GM12878 (cell line): ENCODE data around the gene PTCD2. TPM values are rescaled to one million over a fixed set of nuclear protein-coding genes. Genes with fewer than 3 reads are reported as not detected.

Experiments used
- ATAC-seq: fragments of 200-7000 bp; cut with Tn5 transposase; 3 replicates; pipeline ENCODE4 v1.9.1; 2020; ENCODE audit warnings: mild to moderate bottlenecking, moderate library complexity
- BruUV-seq: library from RNA; stranded (reverse); fragments of 400-500 nt; replicated peaks from 2 replicates; lab custom pipeline; 2021; lab: Mats Ljungman, UMichigan
- CTCF ChIA-PET: fragments of 300-600 bp; sonication (Branson Sonifier 250); formaldehyde crosslinking; extraction: SDS; loops from one replicate; lab custom pipeline; 2021; ENCODE audit warnings: inconsistent platforms; lab: Yijun Ruan, JAX
- POLR2A ChIA-PET: fragments of 350-600 bp; formaldehyde crosslinking; extraction: SDS; loops from one replicate; lab custom pipeline; 2021; ENCODE audit warnings: inconsistent platforms; lab: Charles Lee
- RAD21 ChIA-PET: fragments of 300-600 bp; sonication (Branson Sonifier 250); formaldehyde crosslinking; loops from one replicate; lab custom pipeline; 2023; ENCODE audit warnings: antibody characterized with exemption; ENCODE audit not compliant: unreplicated experiment; lab: Charles Lee
- SMC1A ChIA-PET: fragments of 300-600 bp; sonication (Branson Sonifier 250); formaldehyde crosslinking; loops from one replicate; lab custom pipeline; 2023; ENCODE audit not compliant: unreplicated experiment, uncharacterized antibody; lab: Charles Lee
- DNase-seq: peaks from one replicate; pipeline ENCODE4 v3.0.0-alpha.2; 2011; ENCODE audit warnings: low read depth, low spot score
- FAIRE-seq: peaks from 3 replicates; lab custom pipeline; 2011; peaks lifted over from hg19 to GRCh38; lab: Jason Lieb, UNC
- H2AFZ ChIP-seq: 2 replicates; pipeline ENCODE4 v1.6.0; 2011; ENCODE audit warnings: low read depth, low read length, control low read depth; ENCODE audit not compliant: control insufficient read depth
- H3K27ac ChIP-seq: 2 replicates; pipeline ENCODE4 v1.5.1; 2011; ENCODE audit warnings: control low read depth; ENCODE audit not compliant: control insufficient read depth, insufficient read depth
- H3K27me3 ChIP-seq, 2 experiments: replicated peaks in 1 of 2; 2 replicates each; pipeline versions ENCODE4 v1.6.0 to v1.6.1; 2011; ENCODE audit warnings: low read length in 1 of 2; ENCODE audit not compliant: control insufficient read depth in 2 of 2, insufficient read depth in 2 of 2
- H3K36me3 ChIP-seq, 2 experiments: 2 replicates each; pipeline ENCODE4 v1.5.1; 2011; ENCODE audit warnings: low read length in 1 of 2; ENCODE audit not compliant: control insufficient read depth in 2 of 2, insufficient read depth in 2 of 2
- H3K4me1 ChIP-seq: 2 replicates; pipeline ENCODE4 v1.6.1; 2011; ENCODE audit warnings: mild to moderate bottlenecking, low read length, moderate library complexity, mixed read lengths; ENCODE audit not compliant: control insufficient read depth, insufficient read depth
- H3K4me2 ChIP-seq: 2 replicates; pipeline ENCODE4 v1.6.0; 2011; ENCODE audit warnings: control low read depth; ENCODE audit not compliant: control insufficient read depth, insufficient read depth
- H3K4me3 ChIP-seq: fragments of 200-600 bp; sonication (generic); 2 replicates; pipeline ENCODE4 v1.5.1; 2016
- H3K79me2 ChIP-seq: 2 replicates; pipeline ENCODE4 v1.6.0; 2011; ENCODE audit warnings: low read length; ENCODE audit not compliant: control insufficient read depth, insufficient read depth
- H3K9ac ChIP-seq: 2 replicates; pipeline ENCODE4 v1.8.0; 2011; ENCODE audit warnings: low read length, control low read depth, mixed read lengths; ENCODE audit not compliant: control insufficient read depth, insufficient read depth
- H3K9me3 ChIP-seq: replicated peaks from 3 replicates; pipeline ENCODE4 v1.5.1; 2011; ENCODE audit warnings: mild to moderate bottlenecking, low read length; ENCODE audit not compliant: control insufficient read depth, insufficient read depth
- H4K20me1 ChIP-seq: 2 replicates; pipeline ENCODE4 v1.6.0; 2011; ENCODE audit not compliant: control insufficient read depth, insufficient read depth
- EP300 ChIP-seq, 2 experiments: fragments of 150-350 bp in 1 of 2; IDR thresholded peaks; 2 replicates each; pipeline ENCODE4 v1.6.1; 2011 to 2012; ENCODE audit warnings: low read depth in 2 of 2, low read length in 2 of 2, borderline replicate concordance in 1 of 2, improper control_type of control experiment in 1 of 2, inconsistent platforms in 1 of 2; ENCODE audit not compliant: control insufficient read depth in 1 of 2
- MTA3 ChIP-seq: IDR thresholded peaks from 2 replicates; pipeline ENCODE4 v1.6.1; 2012; ENCODE audit warnings: low read length, inconsistent platforms, borderline replicate concordance
- SIN3A ChIP-seq: IDR thresholded peaks from 2 replicates; pipeline ENCODE4 v1.6.1; 2012; ENCODE audit warnings: low read depth, low read length, improper control_type of control experiment
- WGBS: methylation state at CpG from one replicate; pipeline ENCODE4 v1.1.6; 2016; ENCODE audit warnings: low lambda C conversion rate; ENCODE audit not compliant: insufficient replicate concordance, insufficient coverage; ENCODE audit errors: missing lambda C conversion rate; 5-methylcytosine and 5-hydroxymethylcytosine counted together
- in situ Hi-C: fragments of 300-500 bp; cut with MboI; formaldehyde crosslinking; loops from 9 replicates; pipeline ENCODE4 v1.14.3; 2018; ENCODE audit warnings: mixed read lengths
- intact Hi-C: fragments of 100-400 bp; cut with micrococcal nuclease; formaldehyde crosslinking; loops from one replicate; pipeline ENCODE4 v1.14.2; 2022; ENCODE audit not compliant: unreplicated experiment
- polyA plus RNA-seq, 11 experiments: library from polyadenylated mRNA; depleted of rRNA in 4 of 11; unstranded in 6 of 11; stranded (reverse) in 5 of 11; fragments of >200 nt; fragmentation: Nextera tagmentation in 4 of 11; fragmentation: Illumina TruSeq in 1 of 11; extraction: Ambion mirVana in 4 of 11; extraction: Trizol in 1 of 11; gene quantifications; 1 replicate in 1 of 11; 2 replicates in 10 of 11; pipeline versions ENCODE4 v1.2.1 to v1.2.3, GENCODE V29; 2011 to 2016; ENCODE audit warnings: inconsistent platforms in 2 of 11, missing spikeins in 2 of 11, low read depth in 1 of 11
- total RNA-seq, 4 experiments: library from RNA; depleted of rRNA in 3 of 4; stranded (reverse); fragments of >200 nt in 3 of 4; fragmentation: Illumina TruSeq in 1 of 4; extraction: Trizol in 1 of 4; gene quantifications; 2 replicates each; pipeline versions ENCODE4 v1.2.1 to v1.2.3, GENCODE V29; 2013 to 2021

The PTCD2 gene
- total and polyA plus RNA-seq, 10 of the 15 experiments (the other 5 are each of a cell fraction or from before 2014, with no cell fraction given), result 8.7 to 15.0 (median 11.9) TPM

GRCh38 chr5:72307573-72307967 lies 12.6 kb upstream of the PTCD2 start:
- Histone ChIP-seq H3K9ac (peak overlapping the region; percentile 90), H2AFZ (peak overlapping the region; percentile 73; the same call in 1 of the 2 replicates), H3K79me2 (peaks cover 46% of the 10 kb centered on the region), H3K27me3 (no peaks in the 10 kb centered on the region), H3K4me3 (peak overlapping the region; percentile 79), H3K4me2 (peak overlapping the region; percentile 72), H3K4me1 (peaks cover 28% of the 10 kb centered on the region), H3K27ac (peak overlapping the region; percentile 97), H3K36me3 (peaks cover 1 to 12% of the 10 kb centered on the region in 2 experiments; a peak in 2 of 4 replicates)
- ChIA-PET CTCF (interaction anchor here (0.7 to 5.3 kb wide), 25 partner anchors 8 to 706 kb away, joined by 3 to 35 read pairs (median 8); partner anchors contain the start of genes MRPS27 and PTCD2), POLR2A (interaction anchor here (0.6 to 2.0 kb wide), 8 partner anchors 10 to 720 kb away, joined by 3 to 9 read pairs (median 4); partner anchors contain the start of genes MCCC2, MRPS27 and PTCD2), SMC1A (interaction anchor here (0.7 to 4.0 kb wide), 17 partner anchors 9 to 532 kb away, joined by 3 to 33 read pairs (median 4); partner anchors contain the start of genes MRPS27 and PTCD2), RAD21 (interaction anchor here (0.6 to 6.1 kb wide), 21 partner anchors 10 to 524 kb away, joined by 3 to 31 read pairs (median 6); partner anchors contain the start of genes MRPS27 and PTCD2)
- no TSS peak for BruUV-seq
- intact Hi-C loops, result loop anchor here (5.0 kb wide), 1 partner anchor 75 kb away; no protein-coding TSS in a partner anchor
- in situ Hi-C loops, result loop anchor here (5.0 kb wide), 2 partner anchors 170 to 525 kb away; no protein-coding TSS in a partner anchor
- ATAC-seq (no peak; the same call in 2 of the 3 replicates), FAIRE-seq (no peak)
- TF ChIP-seq SIN3A, result no peak
- TF ChIP-seq MTA3, result peak; percentile 65; the same call in 1 of the 2 replicates
- no peak for TF ChIP-seq EP300 (IDR thresholded peaks at IDR 0.05; ENCODE audit: borderline replicate concordance in 1 of 2, control insufficient read depth in 1 of 2, low read depth in 2 of 2, low read length in 2 of 2)
- TF ChIP-seq, all 136 proteins: peak for 1
- Histone ChIP-seq H3K9me3 (no peaks in the 10 kb centered on the region), H4K20me1 (no peaks in the 10 kb centered on the region)
- 16% methylated on average over 8 of the region's 8 CpGs for WGBS
- DNase-seq, result no peak
